PC-9 (cell line): ENCODE measurements around the gene ELMO1.

Source experiments
- CTCF ChIP-seq: fragments of 200-600 bp; sonication (generic); conservative IDR thresholded peaks from 2 replicates; pipeline ENCODE4 v1.6.1; 2017; ENCODE audit warnings: mixed run types, antibody characterized with exemption, mild to moderate bottlenecking, moderate library complexity
- EZH2 ChIP-seq: fragments of 200-600 bp; sonication (generic); IDR thresholded peaks from 2 replicates; pipeline ENCODE4 v1.8.0; 2017; ENCODE audit warnings: antibody characterized with exemption, low read depth

- TF ChIP-seq EZH2: no peak
- no peak for TF ChIP-seq CTCF
Measured at GRCh38 chr7:37449621-37450020, 957 bp upstream of the ELMO1 start.
